Erythroblast (primary cell): ENCODE results near the gene MYH7.

Source experiments
- GATA1 ChIP-seq: IDR thresholded peaks from 2 replicates; pipeline ENCODE4 v1.6.1; 2011; ENCODE audit warnings: low read depth, mild to moderate bottlenecking, control low read depth, low read length, moderate library complexity
- POLR2A ChIP-seq: IDR thresholded peaks from 2 replicates; pipeline ENCODE4 v1.6.1; 2011; ENCODE audit warnings: mild to moderate bottlenecking, low read length

DNA sequence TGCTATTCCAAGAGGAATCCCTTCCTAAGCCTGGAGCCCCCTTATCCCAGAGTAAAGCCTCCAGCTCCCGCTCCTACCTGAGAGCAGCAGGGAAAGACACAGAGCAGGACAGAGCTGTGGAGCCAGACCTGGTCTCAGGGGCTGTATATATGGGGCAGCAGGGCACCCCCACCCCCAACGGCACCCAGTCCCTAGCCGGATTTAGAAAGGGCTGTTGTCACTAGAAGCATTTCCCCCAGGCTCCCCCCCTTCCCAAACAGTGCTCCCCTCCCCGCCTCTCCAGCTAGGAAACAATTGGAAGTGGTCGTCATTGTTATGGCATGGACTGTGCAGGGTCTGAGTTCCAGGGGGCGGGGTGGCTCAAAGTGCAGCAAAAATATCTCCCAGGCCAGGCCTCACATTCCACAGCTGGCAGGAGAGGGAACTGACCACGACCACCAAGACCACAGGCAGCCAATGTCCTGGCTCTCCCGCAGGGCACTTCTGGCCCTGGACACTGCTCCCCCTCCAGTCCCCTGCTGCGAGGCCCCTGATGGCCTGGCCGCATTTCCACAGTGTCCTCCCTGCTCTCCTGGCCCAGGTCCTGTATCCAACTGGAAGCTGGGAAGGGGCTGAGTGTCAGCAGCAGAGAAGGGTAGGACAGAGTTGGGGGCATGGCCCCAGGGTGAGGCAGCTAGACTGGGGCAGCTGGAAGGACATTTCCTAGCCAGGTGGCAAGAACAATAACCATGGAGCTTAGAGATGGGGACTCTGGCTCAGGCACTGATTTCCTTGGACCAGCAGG lies at the start of gene MYH7:
- TF ChIP-seq POLR2A (no peak), GATA1 (no peak)
